Measurements from ENCODE around the gene PCDHGA7. TPM values are rescaled to one million over a fixed set of nuclear protein-coding genes. Genes with fewer than 3 reads are reported as not detected.
"Not testable (repeated sequence)": the region's sequence is repeated elsewhere in the genome, so short reads cannot be mapped to it uniquely, and the experiment has no call there.

PCDHGA7 gene
- total RNA-seq, 1 experiment from 2014 or later: 0.83 TPM

DNA sequence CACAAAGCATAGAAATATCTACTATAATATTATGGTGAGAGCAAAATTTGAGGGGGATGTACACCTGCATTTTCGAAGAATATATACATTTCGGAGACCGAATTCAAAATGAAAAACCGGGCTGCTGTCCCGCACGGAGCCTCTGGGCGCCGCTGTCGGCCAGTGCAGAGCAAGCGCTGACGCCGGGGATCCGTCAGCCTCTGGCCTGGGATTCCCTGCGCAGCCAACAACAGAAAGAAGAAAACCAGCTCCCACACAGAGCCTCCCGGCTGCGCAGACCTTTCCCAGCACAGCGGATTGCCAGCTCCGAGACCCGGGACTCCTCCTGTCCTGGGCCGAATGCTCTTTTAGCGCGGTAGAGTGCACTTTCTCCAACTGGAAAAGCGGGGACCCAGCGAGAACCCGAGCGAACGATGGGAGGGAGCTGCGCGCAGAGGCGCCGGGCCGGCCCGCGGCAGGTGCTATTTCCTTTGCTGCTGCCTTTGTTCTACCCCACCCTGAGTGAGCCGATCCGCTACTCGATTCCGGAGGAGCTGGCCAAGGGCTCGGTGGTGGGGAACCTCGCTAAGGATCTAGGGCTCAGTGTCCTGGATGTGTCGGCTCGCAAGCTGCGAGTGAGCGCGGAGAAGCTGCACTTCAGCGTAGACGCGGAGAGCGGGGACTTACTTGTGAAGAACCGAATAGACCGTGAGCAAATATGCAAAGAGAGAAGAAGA, 25.4 kb downstream of the PCDHGA7 start, which contains the start of gene PCDHGB6:
Gene PCDHGB6, plus strand, starts transcription at position 232 of the 716 bp plus-strand sequence. Its CDS starts 182 bp downstream, at position 414.
- Mint-ChIP-seq H3K27me3 (ENCODE audit: low read depth) (peaks cover 22% of the 10 kb centered on the region), H3K4me3 (peak within 1 kb of the TSS; percentile 90 to 94), H3K27ac (peak within 1 kb of the TSS in 2 of 3 experiments; percentile 58 to 96; a peak in 3 of 7 replicates), H3K36me3 (ENCODE audit: insufficient read depth in 1 of 3, low read depth in 3 of 3) (peaks cover 11 to 28% (median 18%) of the 10 kb centered on the region in 3 experiments), H3K9me3 (peaks cover 24 to 34% of the 10 kb centered on the region in 2 experiments)
- not testable (repeated sequence) for H2AK5ac ChIP-seq (ENCODE audit: insufficient read length, low read length); H4K20me1 ChIP-seq (ENCODE audit: control insufficient read depth, insufficient read depth, insufficient read length); H3K23ac ChIP-seq (ENCODE audit: insufficient read length, low read depth, low read length); H3K27me3 ChIP-seq (ENCODE audit: insufficient read depth, low read length); H3T11ph ChIP-seq (ENCODE audit: low read length); H4K91ac ChIP-seq (ENCODE audit: insufficient read length, low read depth, low read length); H4K8ac ChIP-seq (replicated peaks; ENCODE audit: insufficient read length, low read depth, low read length); H2AFZ ChIP-seq (ENCODE audit: low read length); H3K56ac ChIP-seq (ENCODE audit: insufficient read length, low read depth, low read length); H3K18ac ChIP-seq (ENCODE audit: insufficient read length, low read depth, low read length); H3K27ac ChIP-seq (ENCODE audit: insufficient read length, low read depth, low read length); H3K14ac ChIP-seq (ENCODE audit: insufficient read depth, low read length); H3K79me1 ChIP-seq (ENCODE audit: insufficient read depth, low read depth, low read length, poor library complexity, severe bottlenecking); H3K23me2 ChIP-seq (ENCODE audit: insufficient read length, low read depth, low read length, poor library complexity, severe bottlenecking); H2BK15ac ChIP-seq (ENCODE audit: low read depth, low read length); H2BK5ac ChIP-seq (ENCODE audit: insufficient read length, low read length); H3K79me2 ChIP-seq (ENCODE audit: insufficient read depth, low read length); H3K4me1 ChIP-seq (ENCODE audit: insufficient read depth, low read length); H2BK12ac ChIP-seq (ENCODE audit: insufficient read length, low read depth, low read length); H4K5ac ChIP-seq (ENCODE audit: insufficient read length, low read depth, low read length); H2BK120ac ChIP-seq (ENCODE audit: low read depth, low read length, poor library complexity, severe bottlenecking); H2BK20ac ChIP-seq (ENCODE audit: low read depth, low read length, poor library complexity, severe bottlenecking); H3K4ac ChIP-seq (ENCODE audit: low read depth, low read length); H3K4me1 Mint-ChIP-seq
- peak within 1 kb of the TSS; percentile 88 for H3K4me2 ChIP-seq (ENCODE audit: insufficient read depth, insufficient read length, low read length)
- peaks cover 15% of the 10 kb centered on the region for H3K9me3 ChIP-seq (ENCODE audit: control insufficient read depth, low read depth, low read length)
- H3K9ac ChIP-seq (ENCODE audit: extremely low read depth, insufficient read length, low read length): peak within 1 kb of the TSS; percentile 54
- TF ChIP-seq, protein P1, sequence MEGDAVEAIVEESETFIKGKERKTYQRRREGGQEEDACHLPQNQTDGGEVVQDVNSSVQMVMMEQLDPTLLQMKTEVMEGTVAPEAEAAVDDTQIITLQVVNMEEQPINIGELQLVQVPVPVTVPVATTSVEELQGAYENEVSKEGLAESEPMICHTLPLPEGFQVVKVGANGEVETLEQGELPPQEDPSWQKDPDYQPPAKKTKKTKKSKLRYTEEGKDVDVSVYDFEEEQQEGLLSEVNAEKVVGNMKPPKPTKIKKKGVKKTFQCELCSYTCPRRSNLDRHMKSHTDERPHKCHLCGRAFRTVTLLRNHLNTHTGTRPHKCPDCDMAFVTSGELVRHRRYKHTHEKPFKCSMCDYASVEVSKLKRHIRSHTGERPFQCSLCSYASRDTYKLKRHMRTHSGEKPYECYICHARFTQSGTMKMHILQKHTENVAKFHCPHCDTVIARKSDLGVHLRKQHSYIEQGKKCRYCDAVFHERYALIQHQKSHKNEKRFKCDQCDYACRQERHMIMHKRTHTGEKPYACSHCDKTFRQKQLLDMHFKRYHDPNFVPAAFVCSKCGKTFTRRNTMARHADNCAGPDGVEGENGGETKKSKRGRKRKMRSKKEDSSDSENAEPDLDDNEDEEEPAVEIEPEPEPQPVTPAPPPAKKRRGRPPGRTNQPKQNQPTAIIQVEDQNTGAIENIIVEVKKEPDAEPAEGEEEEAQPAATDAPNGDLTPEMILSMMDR (conservative IDR thresholded peaks at IDR 0.05): peak; percentile 88
- WGBS (ENCODE audit: extremely low coverage, insufficient read length, low lambda C conversion rate): no CpG with 5 or more reads among the region's 51 CpGs
- peak; percentile 80 for DNase-seq
